ENCODE results near the gene SLA2. TPM values are rescaled to one million over a fixed set of nuclear protein-coding genes. Genes with fewer than 3 reads are reported as not detected.

The SLA2 gene
- total and polyA plus RNA-seq, 5 donors from 2014 or later = 11.9 to 39.4 (median 16.3) TPM

DNA sequence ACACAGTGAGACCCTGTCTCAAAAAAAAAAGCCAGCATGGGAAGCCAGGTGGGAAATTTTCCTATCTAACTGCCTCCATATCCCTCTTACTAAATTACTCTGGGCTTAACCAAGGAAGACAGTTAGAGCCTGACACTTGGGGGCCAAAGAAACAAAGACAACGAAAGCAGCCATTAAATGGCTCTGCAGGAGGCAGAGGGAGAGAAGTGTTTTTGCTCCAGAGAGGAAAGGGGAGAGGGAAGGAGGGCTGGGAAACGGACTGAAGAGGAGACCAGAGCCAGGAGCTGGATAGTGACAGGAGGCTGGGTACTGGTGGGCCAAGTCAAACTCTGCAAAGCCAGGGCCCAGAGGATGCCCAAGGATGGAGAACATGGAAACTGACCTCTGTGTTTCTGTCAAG lies 83.3 kb downstream of the SLA2 start:
- DNase-seq = no peak
- peaks cover 0 to 3% (median 0%) of the 10 kb centered on the region in 4 donors for H3K4me1 Mint-ChIP-seq
- H3K4me3 Mint-ChIP-seq = no peak overlapping the region
- H3K36me3 Mint-ChIP-seq = no peaks in the 10 kb centered on the region
- H3K27me3 Mint-ChIP-seq = no peaks in the 10 kb centered on the region
- H3K4me3 ChIP-seq (ENCODE audit: low read depth, low read length) = no peak overlapping the region
- H3K4me1 ChIP-seq (ENCODE audit: control insufficient read depth, insufficient read depth, low read length, poor library complexity, severe bottlenecking) = no peaks in the 10 kb centered on the region
- peaks cover 0 to 4% (median 2%) of the 10 kb centered on the region in 7 donors for H3K9me3 Mint-ChIP-seq
- H3K27ac Mint-ChIP-seq = no peak overlapping the region
- H3K27ac ChIP-seq (ENCODE audit: insufficient read depth, low read length, poor library complexity, severe bottlenecking) = no peak overlapping the region
- no peaks in the 10 kb centered on the region for H3K36me3 ChIP-seq (ENCODE audit: control insufficient read depth, insufficient read depth, low read length)
- peaks cover 0 to 3% of the 10 kb centered on the region in 2 experiments for H3K9me3 ChIP-seq (ENCODE audit: control insufficient read depth in 2 of 2, low read length in 2 of 2)
- H3K27me3 ChIP-seq (ENCODE audit: control insufficient read depth, insufficient read depth, low read length) = no peaks in the 10 kb centered on the region
- ATAC-seq (ENCODE audit: low read depth in 2 of 2) = no peak

Other genes starting within 250 kb of the SLA2 start
- 7.7 TPM for gene MYL9, start 104.7 kb downstream of the SLA2 start, total RNA-seq
- not detected for gene MYL9, start 104.7 kb downstream of the SLA2 start, polyA plus RNA-seq
- 38.9 TPM for gene TGIF2, start 72.6 kb downstream of the SLA2 start, total RNA-seq
- gene TGIF2, start 72.6 kb downstream of the SLA2 start, polyA plus RNA-seq = 10 to 100 TPM; 19.4 to 27.7 (median 24.1) TPM
- gene RAB5IF, start 40.4 kb downstream of the SLA2 start, total RNA-seq = 75.8 TPM
- 100 to 1,000 TPM; 199 to 248 (median 214) TPM for gene RAB5IF, start 40.4 kb downstream of the SLA2 start, polyA plus RNA-seq
- gene NDRG3, start 99.9 kb upstream of the SLA2 start, total RNA-seq = 26.7 TPM
- gene NDRG3, start 99.9 kb upstream of the SLA2 start, polyA plus RNA-seq = 10 to 100 TPM; 46.8 to 57.2 (median 55.1) TPM
- gene DSN1, start 127.6 kb upstream of the SLA2 start, total RNA-seq = 12.2 TPM
- gene DSN1, start 127.6 kb upstream of the SLA2 start, polyA plus RNA-seq = 10 to 100 TPM; 11.8 to 17.9 (median 13.8) TPM
- not detected for gene TLDC2, start 229.9 kb upstream of the SLA2 start, total RNA-seq
- under 1 TPM; 0.32 to 0.57 (median 0.41) TPM for gene TLDC2, start 229.9 kb upstream of the SLA2 start, polyA plus RNA-seq

Measured in CD4-positive, CD25-positive, alpha-beta regulatory T cell (primary cell).